MM.1S (cell line): Measurements from ENCODE around the gene TMEM271.

Experiments used
- DNase-seq: peaks from one replicate; pipeline ENCODE4 v3.0.0-alpha.2; 2015
- H2AFZ ChIP-seq: fragments of 300-600 bp; sonication (generic); 2 replicates; pipeline ENCODE4 v1.6.0; 2016; ENCODE audit warnings: antibody characterized with exemption, low read length
- H3F3A ChIP-seq: fragments of 300-600 bp; sonication (generic); 2 replicates; pipeline ENCODE4 v1.6.1; 2016; ENCODE audit warnings: mild to moderate bottlenecking, antibody characterized with exemption, low read length, moderate library complexity, mixed read lengths; ENCODE audit not compliant: insufficient read depth
- H3K27ac ChIP-seq: fragments of 300-600 bp; sonication (generic); 2 replicates; pipeline ENCODE4 v1.5.1; 2016; ENCODE audit warnings: mild to moderate bottlenecking, low read length
- H3K27me3 ChIP-seq: fragments of 300-600 bp; sonication (generic); replicated peaks from 2 replicates; pipeline ENCODE4 v1.6.0; 2016; ENCODE audit warnings: low read length; ENCODE audit not compliant: insufficient read depth
- H3K36me3 ChIP-seq: fragments of 300-600 bp; sonication (generic); replicated peaks from 2 replicates; pipeline ENCODE4 v1.6.1; 2016; ENCODE audit warnings: mild to moderate bottlenecking, low read length, mixed read lengths; ENCODE audit not compliant: insufficient read depth
- H3K4me1 ChIP-seq: fragments of 300-600 bp; sonication (generic); 2 replicates; pipeline ENCODE4 v1.6.1; 2016; ENCODE audit warnings: low read length, mixed read lengths
- H3K4me2 ChIP-seq: fragments of 300-600 bp; sonication (generic); 2 replicates; pipeline ENCODE4 v1.6.0; 2016; ENCODE audit warnings: low read depth, low read length
- H3K4me3 ChIP-seq: fragments of 300-600 bp; sonication (generic); 2 replicates; pipeline ENCODE4 v1.5.1; 2016; ENCODE audit warnings: low read length, mixed read lengths
- H3K79me2 ChIP-seq: fragments of 300-600 bp; sonication (generic); 2 replicates; pipeline ENCODE4 v1.6.1; 2016; ENCODE audit warnings: mixed run types, low read length, mixed read lengths
- H3K9ac ChIP-seq: fragments of 300-600 bp; sonication (generic); 2 replicates; pipeline ENCODE4 v1.6.1; 2016; ENCODE audit warnings: low read length, mixed read lengths
- H3K9me2 ChIP-seq: fragments of 300-600 bp; sonication (generic); replicated peaks from 2 replicates; pipeline ENCODE4 v1.6.1; 2016; ENCODE audit warnings: mild to moderate bottlenecking, low read length, mixed read lengths; ENCODE audit not compliant: insufficient read depth
- H3K9me3 ChIP-seq: fragments of 300-600 bp; sonication (generic); replicated peaks from 2 replicates; pipeline ENCODE4 v1.6.1; 2016; ENCODE audit warnings: mild to moderate bottlenecking, low read length, mixed read lengths; ENCODE audit not compliant: insufficient read depth
- H4K20me1 ChIP-seq: fragments of 300-600 bp; sonication (generic); 2 replicates; pipeline ENCODE4 v1.6.1; 2016; ENCODE audit warnings: mild to moderate bottlenecking, low read length, moderate library complexity, mixed read lengths; ENCODE audit not compliant: insufficient read depth
- CTCF ChIP-seq: fragments of 300-600 bp; sonication (generic); IDR thresholded peaks from 2 replicates; pipeline ENCODE4 v1.5.1; 2016; ENCODE audit warnings: antibody characterized with exemption, low read length, mixed read lengths
- EZH2 ChIP-seq: fragments of 300-600 bp; sonication (generic); optimal IDR thresholded peaks from 2 replicates; pipeline ENCODE3; 2017; ENCODE audit warnings: low read depth, mild to moderate bottlenecking, antibody characterized with exemption, low read length, mixed read lengths
- EZH2phosphoT487 ChIP-seq: fragments of 300-600 bp; sonication (generic); IDR thresholded peaks from 2 replicates; pipeline ENCODE4 v1.6.1; 2018; ENCODE audit warnings: antibody characterized with exemption, low read length

The TMEM271 gene

DNA sequence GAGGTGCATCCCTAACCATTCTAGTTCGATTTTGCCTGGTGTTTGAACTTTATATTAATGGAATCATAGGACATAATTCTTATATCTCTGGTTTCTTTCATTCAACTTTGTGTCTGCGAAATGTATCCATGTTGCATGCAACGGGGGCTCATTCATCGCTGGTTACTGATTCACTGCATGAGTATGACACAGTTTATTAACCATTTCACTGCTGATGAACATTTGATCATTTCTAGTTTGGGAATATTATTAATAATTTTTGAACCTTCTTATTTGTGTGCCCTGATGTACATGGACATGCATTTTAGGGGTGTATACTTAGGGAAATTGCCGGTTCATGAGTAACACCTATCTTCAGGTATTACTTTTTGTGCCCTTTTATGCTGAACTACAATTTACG, 5.1 kb upstream of the TMEM271 start:
- TF ChIP-seq EZH2 (no peak), CTCF (no peak), EZH2phosphoT487 (no peak)
- H2AFZ ChIP-seq, result no peak overlapping the region
- H3K27me3 ChIP-seq, result no peaks in the 10 kb centered on the region
- H3K9me3 ChIP-seq, result no peaks in the 10 kb centered on the region
- H3K79me2 ChIP-seq, result no peaks in the 10 kb centered on the region
- no peak overlapping the region for H3K9ac ChIP-seq
- no peaks in the 10 kb centered on the region for H3K36me3 ChIP-seq
- no peaks in the 10 kb centered on the region for H3F3A ChIP-seq
- no peaks in the 10 kb centered on the region for H3K9me2 ChIP-seq
- H4K20me1 ChIP-seq, result no peaks in the 10 kb centered on the region
- H3K27ac ChIP-seq, result no peak overlapping the region
- no peak overlapping the region for H3K4me2 ChIP-seq
- no peak for DNase-seq
- no peaks in the 10 kb centered on the region for H3K4me1 ChIP-seq
- H3K4me3 ChIP-seq, result no peak overlapping the region

DNA sequence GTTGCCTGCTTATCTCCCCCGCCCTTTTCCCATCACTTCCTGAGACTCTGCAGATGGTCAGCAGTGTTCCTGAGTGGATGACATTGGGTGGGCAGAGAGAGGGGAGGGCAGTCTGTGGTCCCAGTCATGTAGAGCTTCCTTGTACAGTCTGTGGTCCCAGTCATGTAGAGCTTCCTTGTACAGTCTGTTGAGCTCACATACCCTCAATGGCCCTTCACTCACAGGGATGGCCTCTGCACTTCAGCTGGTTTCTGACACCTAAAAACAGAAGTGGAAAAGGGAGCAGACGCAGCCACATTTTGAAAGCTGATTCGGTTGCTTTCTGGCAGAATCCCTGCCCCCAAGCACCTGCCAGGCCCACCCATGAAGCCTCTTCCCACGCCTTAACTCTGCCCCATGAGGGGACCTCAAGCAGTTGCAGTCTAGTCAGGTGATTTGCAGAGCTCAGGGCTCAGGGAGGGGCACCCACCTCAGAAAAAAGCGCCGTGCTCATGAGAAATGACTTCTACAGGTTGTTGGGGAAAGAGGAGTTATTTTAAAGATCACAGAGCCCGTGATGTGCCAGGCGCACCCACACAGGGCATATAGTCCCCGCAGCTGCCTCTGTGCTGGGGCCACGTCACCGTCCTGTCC, 3.6 kb upstream of the TMEM271 start:
- H3F3A ChIP-seq, result no peaks in the 10 kb centered on the region
- H4K20me1 ChIP-seq, result no peaks in the 10 kb centered on the region
- no peak for DNase-seq
- no peaks in the 10 kb centered on the region for H3K27me3 ChIP-seq
- no peaks in the 10 kb centered on the region for H3K79me2 ChIP-seq
- H3K36me3 ChIP-seq, result no peaks in the 10 kb centered on the region
- no peaks in the 10 kb centered on the region for H3K9me2 ChIP-seq
- no peak overlapping the region for H3K27ac ChIP-seq
- H3K4me2 ChIP-seq, result no peak overlapping the region
- TF ChIP-seq EZH2 (no peak), CTCF (no peak), EZH2phosphoT487 (no peak)
- no peaks in the 10 kb centered on the region for H3K9me3 ChIP-seq
- no peak overlapping the region for H2AFZ ChIP-seq
- no peaks in the 10 kb centered on the region for H3K4me1 ChIP-seq
- no peak overlapping the region for H3K9ac ChIP-seq
- H3K4me3 ChIP-seq, result no peak overlapping the region

DNA sequence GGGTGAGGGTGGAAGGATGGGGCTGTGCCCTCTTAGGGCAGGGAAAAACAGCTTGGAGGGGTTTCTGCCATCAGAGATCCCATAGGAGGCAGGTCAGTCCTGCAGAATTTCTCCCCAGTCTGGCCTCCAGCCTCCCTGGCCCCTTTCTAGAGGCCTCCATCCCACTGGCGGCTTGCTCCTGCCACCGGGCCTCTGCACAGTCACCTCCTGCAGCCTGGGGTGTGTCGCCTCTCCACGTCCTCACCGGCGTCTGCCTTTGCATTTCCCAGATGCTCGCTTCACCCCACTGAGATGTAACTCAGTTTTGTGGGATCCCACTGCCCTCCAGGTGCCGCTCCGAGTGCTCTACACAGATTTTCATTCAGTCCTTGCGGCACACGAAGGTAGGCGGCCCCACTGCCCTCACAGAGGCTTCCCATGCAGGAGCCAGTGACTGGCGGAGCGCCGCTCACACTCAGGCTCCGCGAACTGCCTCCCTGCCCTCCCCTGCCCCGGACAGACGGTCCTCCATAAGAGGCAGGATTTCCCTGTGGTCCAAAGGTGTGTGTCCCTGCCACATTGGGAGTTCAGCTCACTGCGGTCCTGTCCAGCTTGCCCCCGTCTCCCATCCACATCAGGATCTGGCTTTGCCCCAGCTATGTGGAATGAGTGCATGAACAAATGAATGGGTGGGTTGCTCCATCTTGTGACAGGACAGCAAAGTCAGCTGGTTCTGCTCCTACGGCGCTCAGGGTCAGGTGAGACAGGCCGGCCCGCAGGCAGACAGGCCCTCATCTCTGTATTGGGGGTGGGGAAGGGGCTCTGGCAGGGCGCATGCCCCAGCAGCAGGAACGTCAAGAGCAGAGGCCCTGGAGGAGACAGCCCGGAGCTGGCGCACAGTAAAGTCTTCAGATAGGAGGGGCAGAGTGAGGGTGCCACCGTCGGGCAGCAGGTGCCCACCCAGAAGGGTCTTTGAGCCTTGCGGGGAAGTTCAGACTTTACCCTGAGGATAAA, 2.7 kb upstream of the TMEM271 start:
- Histone ChIP-seq H3K9me3 (no peaks in the 10 kb centered on the region), H3K27me3 (no peaks in the 10 kb centered on the region), H3K9ac (no peak overlapping the region), H4K20me1 (no peaks in the 10 kb centered on the region), H3K9me2 (no peaks in the 10 kb centered on the region), H3K27ac (no peak overlapping the region), H3F3A (no peaks in the 10 kb centered on the region), H3K4me1 (no peaks in the 10 kb centered on the region), H3K4me2 (no peak overlapping the region), H3K4me3 (no peak overlapping the region), H3K36me3 (no peaks in the 10 kb centered on the region), H3K79me2 (no peaks in the 10 kb centered on the region), H2AFZ (no peak overlapping the region)
- no peak for DNase-seq
- TF ChIP-seq CTCF, result no peak
- TF ChIP-seq EZH2, result no peak
- no peak for TF ChIP-seq EZH2phosphoT487
